HepG2 (cell line): ENCODE results near the gene OAS3. TPM values are rescaled to one million over a fixed set of nuclear protein-coding genes. Genes with fewer than 3 reads are reported as not detected.

Experiments used
- CHD2 ChIP-seq: IDR thresholded peaks from 2 replicates; pipeline ENCODE4 v1.6.1; 2011; ENCODE audit warnings: low read depth, low read length, improper control_type of control experiment
- HOXA3 ChIP-seq: sonication (generic); formaldehyde crosslinking; IDR thresholded peaks from 2 replicates; pipeline ENCODE4 v1.5.0; 2020; ENCODE audit warnings: missing genetic modification reagents
- polyA plus RNA-seq, 8 experiments: library from polyadenylated mRNA; depleted of rRNA in 3 of 8; stranded (reverse) in 7 of 8; unstranded in 1 of 8; fragments of >200 nt; fragmentation: Illumina TruSeq in 4 of 8; extraction: Trizol in 4 of 8; gene quantifications; 2 replicates each; pipeline versions ENCODE4 v1.2.1 to v1.2.3, GENCODE V29; 2011 to 2016; ENCODE audit warnings: low read depth in 4 of 8, missing spikeins in 1 of 8, mixed read lengths in 1 of 8; ENCODE audit not compliant: insufficient read depth in 1 of 8
- total RNA-seq, 5 experiments: library from RNA; depleted of rRNA; stranded (reverse); fragments of >200 nt; fragmentation: Illumina TruSeq; extraction: Trizol; gene quantifications; 2 replicates each; pipeline ENCODE4 v1.2.3, GENCODE V29; 2016; ENCODE audit warnings: low read depth in 1 of 5
- TF ChIP-seq, protein P1 (sequence below): sonication (generic); formaldehyde crosslinking; IDR thresholded peaks from 2 replicates; pipeline ENCODE4 v1.5.1; 2020; ENCODE audit warnings: mild to moderate bottlenecking, missing genetic modification reagents, moderate library complexity
- TF ChIP-seq, protein P2 (sequence below): sonication (generic); formaldehyde crosslinking; conservative IDR thresholded peaks from 2 replicates; pipeline ENCODE4 v1.5.0; 2020; ENCODE audit warnings: missing genetic modification reagents
- TF ChIP-seq, protein P3 (sequence below): sonication (generic); formaldehyde crosslinking; IDR thresholded peaks from 2 replicates; pipeline ENCODE4 v1.8.1; 2023; ENCODE audit warnings: mild to moderate bottlenecking, missing genetic modification reagents
- TF ChIP-seq, protein P4 (sequence below): sonication (generic); formaldehyde crosslinking; IDR thresholded peaks from 2 replicates; pipeline ENCODE4 v1.4.0; 2020; ENCODE audit warnings: missing genetic modification reagents, borderline replicate concordance
- TF ChIP-seq, protein P5 (sequence below): sonication (generic); formaldehyde crosslinking; IDR thresholded peaks from 2 replicates; pipeline ENCODE4 v1.5.0; 2020; ENCODE audit warnings: mild to moderate bottlenecking, missing genetic modification reagents

The OAS3 gene
- total and polyA plus RNA-seq, 2 of the 13 experiments (the other 11 are each of a cell fraction or from before 2014, with no cell fraction given): 4.8 to 10.5 TPM

DNA sequence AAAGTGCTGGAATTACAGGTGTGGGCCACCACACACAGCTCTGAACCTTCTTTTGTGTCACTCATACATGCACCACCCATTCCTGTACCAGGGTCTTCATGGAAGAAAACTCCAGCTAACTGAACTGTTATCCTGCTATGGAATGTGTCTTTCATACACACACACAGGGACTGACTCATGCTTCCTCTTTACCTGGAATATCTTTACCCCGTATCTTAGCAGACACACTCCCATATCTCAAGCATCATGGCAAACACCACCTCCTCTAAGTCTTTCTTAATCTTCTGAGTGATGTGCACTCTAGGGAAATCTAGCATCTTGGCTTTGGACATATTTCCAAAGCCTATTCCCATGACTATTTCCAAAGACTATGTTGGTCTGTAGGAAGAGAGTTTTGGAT is 83.2 kb downstream of the OAS3 start (continued):
- TF ChIP-seq, protein P1, sequence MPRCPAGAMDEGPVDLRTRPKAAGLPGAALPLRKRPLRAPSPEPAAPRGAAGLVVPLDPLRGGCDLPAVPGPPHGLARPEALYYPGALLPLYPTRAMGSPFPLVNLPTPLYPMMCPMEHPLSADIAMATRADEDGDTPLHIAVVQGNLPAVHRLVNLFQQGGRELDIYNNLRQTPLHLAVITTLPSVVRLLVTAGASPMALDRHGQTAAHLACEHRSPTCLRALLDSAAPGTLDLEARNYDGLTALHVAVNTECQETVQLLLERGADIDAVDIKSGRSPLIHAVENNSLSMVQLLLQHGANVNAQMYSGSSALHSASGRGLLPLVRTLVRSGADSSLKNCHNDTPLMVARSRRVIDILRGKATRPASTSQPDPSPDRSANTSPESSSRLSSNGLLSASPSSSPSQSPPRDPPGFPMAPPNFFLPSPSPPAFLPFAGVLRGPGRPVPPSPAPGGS (CRISPR knock-in tag): no peak
- TF ChIP-seq CHD2 (no peak), HOXA3 (no peak)
- TF ChIP-seq, protein P2, sequence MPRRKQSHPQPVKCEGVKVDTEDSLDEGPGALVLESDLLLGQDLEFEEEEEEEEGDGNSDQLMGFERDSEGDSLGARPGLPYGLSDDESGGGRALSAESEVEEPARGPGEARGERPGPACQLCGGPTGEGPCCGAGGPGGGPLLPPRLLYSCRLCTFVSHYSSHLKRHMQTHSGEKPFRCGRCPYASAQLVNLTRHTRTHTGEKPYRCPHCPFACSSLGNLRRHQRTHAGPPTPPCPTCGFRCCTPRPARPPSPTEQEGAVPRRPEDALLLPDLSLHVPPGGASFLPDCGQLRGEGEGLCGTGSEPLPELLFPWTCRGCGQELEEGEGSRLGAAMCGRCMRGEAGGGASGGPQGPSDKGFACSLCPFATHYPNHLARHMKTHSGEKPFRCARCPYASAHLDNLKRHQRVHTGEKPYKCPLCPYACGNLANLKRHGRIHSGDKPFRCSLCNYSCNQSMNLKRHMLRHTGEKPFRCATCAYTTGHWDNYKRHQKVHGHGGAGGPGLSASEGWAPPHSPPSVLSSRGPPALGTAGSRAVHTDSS: no peak
- TF ChIP-seq, protein P3, sequence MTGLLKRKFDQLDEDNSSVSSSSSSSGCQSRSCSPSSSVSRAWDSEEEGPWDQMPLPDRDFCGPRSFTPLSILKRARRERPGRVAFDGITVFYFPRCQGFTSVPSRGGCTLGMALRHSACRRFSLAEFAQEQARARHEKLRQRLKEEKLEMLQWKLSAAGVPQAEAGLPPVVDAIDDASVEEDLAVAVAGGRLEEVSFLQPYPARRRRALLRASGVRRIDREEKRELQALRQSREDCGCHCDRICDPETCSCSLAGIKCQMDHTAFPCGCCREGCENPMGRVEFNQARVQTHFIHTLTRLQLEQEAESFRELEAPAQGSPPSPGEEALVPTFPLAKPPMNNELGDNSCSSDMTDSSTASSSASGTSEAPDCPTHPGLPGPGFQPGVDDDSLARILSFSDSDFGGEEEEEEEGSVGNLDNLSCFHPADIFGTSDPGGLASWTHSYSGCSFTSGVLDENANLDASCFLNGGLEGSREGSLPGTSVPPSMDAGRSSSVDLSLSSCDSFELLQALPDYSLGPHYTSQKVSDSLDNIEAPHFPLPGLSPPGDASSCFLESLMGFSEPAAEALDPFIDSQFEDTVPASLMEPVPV (CRISPR knock-in tag): no peak
- TF ChIP-seq, protein P4, sequence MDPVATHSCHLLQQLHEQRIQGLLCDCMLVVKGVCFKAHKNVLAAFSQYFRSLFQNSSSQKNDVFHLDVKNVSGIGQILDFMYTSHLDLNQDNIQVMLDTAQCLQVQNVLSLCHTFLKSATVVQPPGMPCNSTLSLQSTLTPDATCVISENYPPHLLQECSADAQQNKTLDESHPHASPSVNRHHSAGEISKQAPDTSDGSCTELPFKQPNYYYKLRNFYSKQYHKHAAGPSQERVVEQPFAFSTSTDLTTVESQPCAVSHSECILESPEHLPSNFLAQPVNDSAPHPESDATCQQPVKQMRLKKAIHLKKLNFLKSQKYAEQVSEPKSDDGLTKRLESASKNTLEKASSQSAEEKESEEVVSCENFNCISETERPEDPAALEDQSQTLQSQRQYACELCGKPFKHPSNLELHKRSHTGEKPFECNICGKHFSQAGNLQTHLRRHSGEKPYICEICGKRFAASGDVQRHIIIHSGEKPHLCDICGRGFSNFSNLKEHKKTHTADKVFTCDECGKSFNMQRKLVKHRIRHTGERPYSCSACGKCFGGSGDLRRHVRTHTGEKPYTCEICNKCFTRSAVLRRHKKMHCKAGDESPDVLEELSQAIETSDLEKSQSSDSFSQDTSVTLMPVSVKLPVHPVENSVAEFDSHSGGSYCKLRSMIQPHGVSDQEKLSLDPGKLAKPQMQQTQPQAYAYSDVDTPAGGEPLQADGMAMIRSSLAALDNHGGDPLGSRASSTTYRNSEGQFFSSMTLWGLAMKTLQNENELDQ: no peak
- TF ChIP-seq, protein P5, sequence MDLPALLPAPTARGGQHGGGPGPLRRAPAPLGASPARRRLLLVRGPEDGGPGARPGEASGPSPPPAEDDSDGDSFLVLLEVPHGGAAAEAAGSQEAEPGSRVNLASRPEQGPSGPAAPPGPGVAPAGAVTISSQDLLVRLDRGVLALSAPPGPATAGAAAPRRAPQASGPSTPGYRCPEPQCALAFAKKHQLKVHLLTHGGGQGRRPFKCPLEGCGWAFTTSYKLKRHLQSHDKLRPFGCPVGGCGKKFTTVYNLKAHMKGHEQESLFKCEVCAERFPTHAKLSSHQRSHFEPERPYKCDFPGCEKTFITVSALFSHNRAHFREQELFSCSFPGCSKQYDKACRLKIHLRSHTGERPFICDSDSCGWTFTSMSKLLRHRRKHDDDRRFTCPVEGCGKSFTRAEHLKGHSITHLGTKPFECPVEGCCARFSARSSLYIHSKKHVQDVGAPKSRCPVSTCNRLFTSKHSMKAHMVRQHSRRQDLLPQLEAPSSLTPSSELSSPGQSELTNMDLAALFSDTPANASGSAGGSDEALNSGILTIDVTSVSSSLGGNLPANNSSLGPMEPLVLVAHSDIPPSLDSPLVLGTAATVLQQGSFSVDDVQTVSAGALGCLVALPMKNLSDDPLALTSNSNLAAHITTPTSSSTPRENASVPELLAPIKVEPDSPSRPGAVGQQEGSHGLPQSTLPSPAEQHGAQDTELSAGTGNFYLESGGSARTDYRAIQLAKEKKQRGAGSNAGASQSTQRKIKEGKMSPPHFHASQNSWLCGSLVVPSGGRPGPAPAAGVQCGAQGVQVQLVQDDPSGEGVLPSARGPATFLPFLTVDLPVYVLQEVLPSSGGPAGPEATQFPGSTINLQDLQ (CRISPR knock-in tag): no peak

Other genes with a start within 250 kb of the OAS3 start
- not detected in 2 replicates for gene RPH3A, start 146.7 kb upstream of the OAS3 start, total RNA-seq (2016; rRNA removed; fragmentation: Illumina TruSeq; extraction: Trizol)
- gene RPH3A, start 146.7 kb upstream of the OAS3 start, polyA plus RNA-seq (2011; rRNA removed): not detected in 2 replicates
- gene OAS1, start 31.5 kb upstream of the OAS3 start, total RNA-seq (2016; rRNA removed; fragmentation: Illumina TruSeq; extraction: Trizol): 6.5 and 7.5 TPM in 2 replicates
- gene OAS1, start 31.5 kb upstream of the OAS3 start, polyA plus RNA-seq (2011; rRNA removed): 10.6 and 17.5 TPM in 2 replicates
- 0.24 and 0.44 TPM in 2 replicates for gene OAS2, start 40.0 kb downstream of the OAS3 start, total RNA-seq (2016; rRNA removed; fragmentation: Illumina TruSeq; extraction: Trizol)
- 0.05 and 0.10 TPM in 2 replicates for gene OAS2, start 40.0 kb downstream of the OAS3 start, polyA plus RNA-seq (2011; rRNA removed)
- not detected in 2 replicates for gene DTX1, start 118.3 kb downstream of the OAS3 start, total RNA-seq (2016; rRNA removed; fragmentation: Illumina TruSeq; extraction: Trizol)
- gene DTX1, start 118.3 kb downstream of the OAS3 start, polyA plus RNA-seq (2011; rRNA removed): not detected in 2 replicates
- gene RASAL1, start 197.3 kb downstream of the OAS3 start, total RNA-seq (2016; rRNA removed; fragmentation: Illumina TruSeq; extraction: Trizol): not detected in 2 replicates
- gene RASAL1, start 197.3 kb downstream of the OAS3 start, polyA plus RNA-seq (2011; rRNA removed): not detected in 2 replicates
- gene CFAP73, start 211.2 kb downstream of the OAS3 start, total RNA-seq (2016; rRNA removed; fragmentation: Illumina TruSeq; extraction: Trizol): not detected in 2 replicates
- gene CFAP73, start 211.2 kb downstream of the OAS3 start, polyA plus RNA-seq (2011; rRNA removed): not detected in 2 replicates
- gene DDX54, start 247.0 kb downstream of the OAS3 start, total RNA-seq (2016; rRNA removed; fragmentation: Illumina TruSeq; extraction: Trizol): 45.1 and 59.7 TPM in 2 replicates
- 51.3 and 61.1 TPM in 2 replicates for gene DDX54, start 247.0 kb downstream of the OAS3 start, polyA plus RNA-seq (2011; rRNA removed)
- 28.1 and 28.9 TPM in 2 replicates for gene RITA1, start 247.2 kb downstream of the OAS3 start, total RNA-seq (2016; rRNA removed; fragmentation: Illumina TruSeq; extraction: Trizol)
- 12.4 and 14.3 TPM in 2 replicates for gene RITA1, start 247.2 kb downstream of the OAS3 start, polyA plus RNA-seq (2011; rRNA removed)